HepG2 (cell line): ENCODE data around the gene AZI2. TPM values are rescaled to one million over a fixed set of nuclear protein-coding genes. Genes with fewer than 3 reads are reported as not detected.

ENCODE experiments used
- ATAC-seq: fragments of 200-7000 bp; cut with Tn5 transposase; 3 replicates; pipeline ENCODE4 v1.9.1; 2020; ENCODE audit warnings: mild to moderate bottlenecking, moderate library complexity
- BruUV-seq: library from RNA; stranded (reverse); fragments of 400-500 nt; replicated peaks from 2 replicates; lab custom pipeline; 2021; lab: Mats Ljungman, UMichigan
- CTCF ChIA-PET: fragments of 300-600 bp; formaldehyde crosslinking; extraction: SDS; loops from one replicate; lab custom pipeline; 2021; ENCODE audit warnings: low total read pairs, inconsistent platforms, low intra/inter-chr PET ratio; lab: Yijun Ruan, JAX
- POLR2A ChIA-PET: fragments of 350-600 bp; sonication (Branson Sonifier 250); formaldehyde crosslinking; loops from one replicate; lab custom pipeline; 2020; ENCODE audit warnings: antibody characterized with exemption, inconsistent platforms; lab: Yijun Ruan, JAX
- DNase-seq: peaks from one replicate; pipeline ENCODE4 v3.0.0-alpha.2; 2015; ENCODE audit warnings: low spot score
- FAIRE-seq: peaks from 3 replicates; lab custom pipeline; 2011; peaks lifted over from hg19 to GRCh38; lab: Jason Lieb, UNC
- H2AFZ ChIP-seq: one replicate; pipeline ENCODE4 v1.6.1; 2011; ENCODE audit warnings: low read length, inconsistent platforms
- H3K27ac ChIP-seq: fragments of 300-600 bp; 3 replicates; pipeline ENCODE4 v1.8.0; 2011; ENCODE audit warnings: mixed run types, mild to moderate bottlenecking, mixed read lengths, low read length, inconsistent platforms; ENCODE audit not compliant: insufficient read depth; ENCODE audit errors: extremely low read length
- H3K27me3 ChIP-seq, 2 experiments: fragments of 200-600 bp in 1 of 2; 2 replicates in 1 of 2; 3 replicates in 1 of 2; pipeline versions ENCODE4 v1.6.0 to v1.8.0; 2011; ENCODE audit warnings: low read length in 2 of 2, mild to moderate bottlenecking in 2 of 2, moderate library complexity in 2 of 2, inconsistent platforms in 1 of 2; ENCODE audit not compliant: insufficient read depth in 2 of 2, control insufficient read depth in 1 of 2
- H3K36me3 ChIP-seq, 2 experiments: fragments of 200-600 bp in 1 of 2; replicated peaks in 1 of 2; 2 replicates in 1 of 2; 3 replicates in 1 of 2; pipeline versions ENCODE4 v1.5.1 to v1.8.0; 2011; ENCODE audit warnings: low read length in 2 of 2, inconsistent platforms in 1 of 2; ENCODE audit not compliant: insufficient read depth in 2 of 2, control insufficient read depth in 1 of 2
- H3K4me1 ChIP-seq: 2 replicates; pipeline ENCODE4 v1.5.1; 2012; ENCODE audit warnings: low read length, inconsistent platforms; ENCODE audit not compliant: insufficient read depth
- H3K4me2 ChIP-seq: 2 replicates; pipeline ENCODE4 v1.6.0; 2011; ENCODE audit warnings: low read depth, low read length, inconsistent platforms
- H3K4me3 ChIP-seq, 3 experiments: fragments of 200-600 bp in 1 of 3; sonication (generic), shearing (Covaris generic) in 1 of 3; replicated peaks in 1 of 3; 2 replicates each; pipeline ENCODE4 v1.5.1; 2011 to 2016; ENCODE audit warnings: low read length in 3 of 3, inconsistent platforms in 2 of 3, low read depth in 2 of 3, mild to moderate bottlenecking in 2 of 3, control low read depth in 1 of 3, mixed read lengths in 1 of 3; ENCODE audit not compliant: insufficient read depth in 1 of 3
- H3K79me2 ChIP-seq: one replicate; pipeline ENCODE4 v1.6.1; 2011; ENCODE audit warnings: low read length, inconsistent platforms; ENCODE audit not compliant: insufficient read depth
- H3K9ac ChIP-seq: 2 replicates; pipeline ENCODE4 v1.6.0; 2011; ENCODE audit warnings: mild to moderate bottlenecking, low read depth, low read length, inconsistent platforms; ENCODE audit not compliant: insufficient read depth
- H3K9me3 ChIP-seq: 2 replicates; pipeline ENCODE4 v1.5.1; 2012; ENCODE audit warnings: mild to moderate bottlenecking, low read length
- H4K20me1 ChIP-seq: 2 replicates; pipeline ENCODE4 v1.6.0; 2011; ENCODE audit warnings: inconsistent platforms, mild to moderate bottlenecking, low read length, moderate library complexity; ENCODE audit not compliant: insufficient read depth
- ADNP ChIP-seq: sonication (generic); formaldehyde crosslinking; IDR thresholded peaks from 2 replicates; pipeline ENCODE4 v1.4.0; 2020; ENCODE audit warnings: missing genetic modification reagents
- AKNA ChIP-seq: sonication (generic); formaldehyde crosslinking; IDR thresholded peaks from 2 replicates; pipeline ENCODE4 v1.4.0; 2020; ENCODE audit warnings: missing genetic modification reagents, borderline replicate concordance
- ATF7-NPFF ChIP-seq: sonication (generic); formaldehyde crosslinking; IDR thresholded peaks from 2 replicates; pipeline ENCODE4 v1.8.1; 2023; ENCODE audit warnings: mild to moderate bottlenecking, low read depth, missing genetic modification reagents, moderate library complexity
- HIVEP1 ChIP-seq: sonication (generic); formaldehyde crosslinking; IDR thresholded peaks from 2 replicates; pipeline ENCODE4 v1.4.0; 2020; ENCODE audit warnings: mild to moderate bottlenecking, missing genetic modification reagents
- MATR3 ChIP-seq: sonication (generic); formaldehyde crosslinking; IDR thresholded peaks from 2 replicates; pipeline ENCODE4 v1.4.0; 2020; ENCODE audit warnings: missing genetic modification reagents
- NFE2L1 ChIP-seq: sonication (generic); formaldehyde crosslinking; IDR thresholded peaks from 2 replicates; pipeline ENCODE4 v1.4.0; 2020; ENCODE audit warnings: missing genetic modification reagents, mild to moderate bottlenecking, borderline replicate concordance
- SP140L ChIP-seq: sonication (generic); formaldehyde crosslinking; IDR thresholded peaks from 2 replicates; pipeline ENCODE4 v1.4.0; 2020; ENCODE audit warnings: missing genetic modification reagents, borderline replicate concordance
- ZNF205 ChIP-seq: IDR thresholded peaks from 2 replicates; pipeline ENCODE4 v1.6.1; 2018; ENCODE audit warnings: missing biosample characterization, missing genetic modification reagents
- ZNF263 ChIP-seq: sonication (generic); formaldehyde crosslinking; IDR thresholded peaks from 2 replicates; pipeline ENCODE4 v1.4.0; 2020; ENCODE audit warnings: missing genetic modification reagents
- ZNF484 ChIP-seq: sonication (generic); formaldehyde crosslinking; IDR thresholded peaks from 2 replicates; pipeline ENCODE4 v1.5.1; 2020; ENCODE audit warnings: mild to moderate bottlenecking, low read depth, missing genetic modification reagents, borderline replicate concordance
- in situ Hi-C: cut with HindIII; loops from 2 replicates; pipeline ENCODE4 v1.10.0; 2017; ENCODE audit warnings: low pct_unique_long_range_greater_than_20kb; ENCODE audit not compliant: extremely low pct_ligation_motif_present
- intact Hi-C: fragments of 100-400 bp; cut with micrococcal nuclease; formaldehyde crosslinking; loops from one replicate; pipeline ENCODE4 v1.10.0; 2022; ENCODE audit not compliant: unreplicated experiment
- polyA plus RNA-seq, 8 experiments: library from polyadenylated mRNA; depleted of rRNA in 3 of 8; stranded (reverse) in 7 of 8; unstranded in 1 of 8; fragments of >200 nt; fragmentation: Illumina TruSeq in 4 of 8; extraction: Trizol in 4 of 8; gene quantifications; 2 replicates each; pipeline versions ENCODE4 v1.2.1 to v1.2.3, GENCODE V29; 2011 to 2016; ENCODE audit warnings: low read depth in 4 of 8, missing spikeins in 1 of 8, mixed read lengths in 1 of 8; ENCODE audit not compliant: insufficient read depth in 1 of 8
- total RNA-seq, 5 experiments: library from RNA; depleted of rRNA; stranded (reverse); fragments of >200 nt; fragmentation: Illumina TruSeq; extraction: Trizol; gene quantifications; 2 replicates each; pipeline ENCODE4 v1.2.3, GENCODE V29; 2016; ENCODE audit warnings: low read depth in 1 of 5
- TF ChIP-seq, protein P1 (sequence below): sonication (generic); formaldehyde crosslinking; IDR thresholded peaks from 2 replicates; pipeline ENCODE4; 2020; ENCODE audit warnings: missing genetic modification reagents, mild to moderate bottlenecking, borderline replicate concordance
- TF ChIP-seq, protein P2 (sequence below): sonication (generic); formaldehyde crosslinking; IDR thresholded peaks from 2 replicates; pipeline ENCODE4 v1.5.0; 2020; ENCODE audit warnings: missing genetic modification reagents, mild to moderate bottlenecking, borderline replicate concordance

AZI2 gene
- total and polyA plus RNA-seq, 2 of the 13 experiments (the other 11 are each of a cell fraction or from before 2014, with no cell fraction given): 43.7 to 49.8 TPM

DNA sequence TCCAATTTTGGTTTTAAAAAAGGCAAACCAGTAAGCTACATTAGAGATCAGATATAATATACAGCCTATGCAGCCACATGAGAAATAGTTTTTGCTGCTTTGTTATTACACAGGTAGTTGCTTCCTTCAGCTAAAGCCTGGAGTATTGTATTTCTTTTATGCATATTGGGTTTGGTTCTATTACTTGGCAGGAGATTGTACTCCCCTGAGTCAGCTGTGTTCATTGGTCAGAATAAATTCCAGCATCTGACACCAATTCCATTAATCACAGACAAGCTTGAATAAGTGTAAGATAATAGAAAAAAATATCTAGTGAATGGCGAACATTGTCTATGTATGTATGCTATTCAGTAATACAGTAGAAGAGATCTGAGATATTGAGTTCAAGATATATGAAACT is 26.2 kb downstream of the AZI2 start (continued):
- TF ChIP-seq, protein P1, sequence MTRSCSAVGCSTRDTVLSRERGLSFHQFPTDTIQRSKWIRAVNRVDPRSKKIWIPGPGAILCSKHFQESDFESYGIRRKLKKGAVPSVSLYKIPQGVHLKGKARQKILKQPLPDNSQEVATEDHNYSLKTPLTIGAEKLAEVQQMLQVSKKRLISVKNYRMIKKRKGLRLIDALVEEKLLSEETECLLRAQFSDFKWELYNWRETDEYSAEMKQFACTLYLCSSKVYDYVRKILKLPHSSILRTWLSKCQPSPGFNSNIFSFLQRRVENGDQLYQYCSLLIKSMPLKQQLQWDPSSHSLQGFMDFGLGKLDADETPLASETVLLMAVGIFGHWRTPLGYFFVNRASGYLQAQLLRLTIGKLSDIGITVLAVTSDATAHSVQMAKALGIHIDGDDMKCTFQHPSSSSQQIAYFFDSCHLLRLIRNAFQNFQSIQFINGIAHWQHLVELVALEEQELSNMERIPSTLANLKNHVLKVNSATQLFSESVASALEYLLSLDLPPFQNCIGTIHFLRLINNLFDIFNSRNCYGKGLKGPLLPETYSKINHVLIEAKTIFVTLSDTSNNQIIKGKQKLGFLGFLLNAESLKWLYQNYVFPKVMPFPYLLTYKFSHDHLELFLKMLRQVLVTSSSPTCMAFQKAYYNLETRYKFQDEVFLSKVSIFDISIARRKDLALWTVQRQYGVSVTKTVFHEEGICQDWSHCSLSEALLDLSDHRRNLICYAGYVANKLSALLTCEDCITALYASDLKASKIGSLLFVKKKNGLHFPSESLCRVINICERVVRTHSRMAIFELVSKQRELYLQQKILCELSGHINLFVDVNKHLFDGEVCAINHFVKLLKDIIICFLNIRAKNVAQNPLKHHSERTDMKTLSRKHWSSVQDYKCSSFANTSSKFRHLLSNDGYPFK: no peak
- no peak for TF ChIP-seq ADNP (CRISPR knock-in tag)

GRCh38 chr3:28320981-28321380 is 27.6 kb downstream of the AZI2 start:
- Histone ChIP-seq H3K4me2 (peak overlapping the region; percentile 13), H3K4me3 (no peak overlapping the region), H3K27ac (peak overlapping the region; percentile 65), H3K9ac (no peak overlapping the region), H2AFZ (no peak overlapping the region), H3K4me1 (peaks cover 46% of the 10 kb centered on the region), H3K79me2 (no peaks in the 10 kb centered on the region), H3K36me3 (peaks cover 0 to 7% of the 10 kb centered on the region in 2 experiments; a peak in 3 of 5 replicates), H3K27me3 (no peaks in the 10 kb centered on the region), H3K9me3 (no peaks in the 10 kb centered on the region), H4K20me1 (no peaks in the 10 kb centered on the region; the same call in 1 of the 2 replicates)
- ATAC-seq (peak; percentile 95), FAIRE-seq (no peak), DNase-seq (peak; percentile 85)
- in situ Hi-C loops (loop anchor here (5.0 kb wide), 1 partner anchor 609 kb away; no protein-coding TSS in a partner anchor), intact Hi-C loops (loop anchor here (10.0 kb wide), 2 partner anchors 246 to 406 kb away; no protein-coding TSS in a partner anchor)
- no TSS peak for BruUV-seq
- ChIA-PET POLR2A (no interaction called here), CTCF (no interaction called here)
- TF ChIP-seq ATF7-NPFF (CRISPR knock-in tag) (no peak), ZNF263 (CRISPR knock-in tag) (no peak), MATR3 (no peak), ZNF484 (CRISPR knock-in tag) (no peak), SP140L (CRISPR knock-in tag) (no peak), HIVEP1 (CRISPR knock-in tag) (no peak), NFE2L1 (CRISPR knock-in tag) (no peak), ZNF205 (CRISPR knock-in tag) (no peak), AKNA (no peak)
- TF ChIP-seq, protein P2, sequence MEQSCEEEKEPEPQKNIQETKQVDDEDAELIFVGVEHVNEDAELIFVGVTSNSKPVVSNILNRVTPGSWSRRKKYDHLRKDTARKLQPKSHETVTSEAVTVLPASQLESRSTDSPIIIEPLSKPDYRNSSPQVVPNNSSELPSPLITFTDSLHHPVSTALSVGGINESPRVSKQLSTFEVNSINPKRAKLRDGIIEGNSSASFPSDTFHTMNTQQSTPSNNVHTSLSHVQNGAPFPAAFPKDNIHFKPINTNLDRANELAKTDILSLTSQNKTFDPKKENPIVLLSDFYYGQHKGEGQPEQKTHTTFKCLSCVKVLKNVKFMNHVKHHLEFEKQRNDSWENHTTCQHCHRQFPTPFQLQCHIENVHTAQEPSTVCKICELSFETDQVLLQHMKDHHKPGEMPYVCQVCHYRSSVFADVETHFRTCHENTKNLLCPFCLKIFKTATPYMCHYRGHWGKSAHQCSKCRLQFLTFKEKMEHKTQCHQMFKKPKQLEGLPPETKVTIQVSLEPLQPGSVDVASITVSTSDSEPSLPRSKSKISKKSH (CRISPR knock-in tag): no peak
